Stimulated activated naive CD4-positive, alpha-beta T cell treated with Interleukin-2 at 50 U/mL for 16 hours (primary cell): ENCODE results near the gene ACTR10.
A peak's percentile ranks its signal among the peaks of the same experiment; 100 is the strongest.

ENCODE experiments used
- DNase-seq: peaks from one replicate; lab custom pipeline; 2025; lab: John Stamatoyannopoulos, UW

ACTR10 gene

GRCh38 chr14:58199726-58200479 lies at the start of gene ACTR10:
Gene ACTR10 (plus strand): TSS chr14:58200149. CDS start chr14:58200218, 69 bp downstream.
- DNase-seq, result peak; percentile 89

- DNase-seq, result no peak
Measured at GRCh38 chr14:58150243-58150805, 49.6 kb upstream of the ACTR10 start.

GRCh38 chr14:58151133-58152013 lies 48.6 kb upstream of the ACTR10 start:
- DNase-seq, result no peak

GRCh38 chr14:58152014-58152857 lies 47.7 kb upstream of the ACTR10 start, which contains the start of gene ARMH4:
Gene ARMH4 (minus strand): TSS chr14:58152213. CDS start chr14:58139358, 12,855 bp downstream.
- DNase-seq, result peak; percentile 20

- no peak for DNase-seq
Measured at GRCh38 chr14:58160561-58160960, 39.4 kb upstream of the ACTR10 start.

- peak; percentile 72 for DNase-seq
Measured at GRCh38 chr14:58166005-58166983, 33.7 kb upstream of the ACTR10 start.

- no peak for DNase-seq
Measured at GRCh38 chr14:58167057-58167456, 32.9 kb upstream of the ACTR10 start.

GRCh38 chr14:58167891-58168290 lies 32.1 kb upstream of the ACTR10 start:
- no peak for DNase-seq

- peak; percentile 18 for DNase-seq
Measured at GRCh38 chr14:58171090-58171489, 28.9 kb upstream of the ACTR10 start.

GRCh38 chr14:58177125-58177524 lies 22.8 kb upstream of the ACTR10 start:
- DNase-seq, result no peak

GRCh38 chr14:58189176-58189575 lies 10.8 kb upstream of the ACTR10 start:
- DNase-seq, result no peak

GRCh38 chr14:58191763-58192601 lies 8.0 kb upstream of the ACTR10 start:
- DNase-seq, result no peak

- DNase-seq, result no peak
Measured at GRCh38 chr14:58193542-58193941, 6.4 kb upstream of the ACTR10 start.

- DNase-seq, result no peak
Measured at GRCh38 chr14:58196198-58196597, 3.8 kb upstream of the ACTR10 start.

GRCh38 chr14:58198086-58198485 lies 1.9 kb upstream of the ACTR10 start:
- no peak for DNase-seq

GRCh38 chr14:58200480-58200841 lies 512 bp downstream of the ACTR10 start:
- no peak for DNase-seq

GRCh38 chr14:58200846-58201245 lies 897 bp downstream of the ACTR10 start:
- DNase-seq, result no peak

GRCh38 chr14:58213176-58213575 lies 13.2 kb downstream of the ACTR10 start:
- DNase-seq, result no peak

- no peak for DNase-seq
Measured at GRCh38 chr14:58215191-58215914, 15.4 kb downstream of the ACTR10 start.
